ENCODE measurements around the gene HNRNPLL. TPM values are rescaled to one million over a fixed set of nuclear protein-coding genes. Genes with fewer than 3 reads are reported as not detected.

Gene HNRNPLL
- total RNA-seq, 1 donor from 2014 or later = 55.9 TPM

DNA sequence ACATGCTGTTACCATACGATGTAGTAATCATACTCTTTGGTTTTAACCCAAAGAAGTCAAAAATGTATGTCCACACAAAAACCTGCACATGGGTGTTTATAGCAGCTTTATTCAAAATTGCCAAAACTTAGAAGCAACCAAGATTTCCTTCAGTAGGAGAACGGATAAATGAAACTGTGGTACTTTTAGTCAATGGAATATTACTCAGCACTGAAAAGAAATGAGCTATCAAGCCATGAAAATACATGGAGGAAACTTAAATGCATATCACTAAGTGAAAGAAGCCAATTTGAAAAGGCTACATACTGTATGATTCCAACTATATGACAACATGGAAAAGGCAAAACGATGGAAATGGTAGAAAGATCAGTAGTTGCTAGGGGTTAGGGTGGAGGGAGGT, 86.6 kb downstream of the HNRNPLL start:
- peaks cover 9% of the 10 kb centered on the region for H3K4me1 ChIP-seq (ENCODE audit: insufficient read depth, low read length)
- H3K4me3 ChIP-seq (ENCODE audit: insufficient read depth, low read depth, low read length) = no peak overlapping the region
- no peaks in the 10 kb centered on the region for H3K79me2 ChIP-seq (ENCODE audit: insufficient read depth, low read length)
- H3K36me3 ChIP-seq (ENCODE audit: insufficient read depth, low read length) = no peaks in the 10 kb centered on the region
- peaks cover 12% of the 10 kb centered on the region for H3K4me1 Mint-ChIP-seq (ENCODE audit: low read depth, unreplicated experiment)
- DNase-seq (ENCODE audit: low read depth) (no peak), FAIRE-seq (no peak)
- peak overlapping the region; percentile 68 for H3K4me2 ChIP-seq (ENCODE audit: low read length)
- H4K20me1 ChIP-seq (ENCODE audit: insufficient read depth, low read length) = no peaks in the 10 kb centered on the region
- H2AFZ ChIP-seq (ENCODE audit: low read depth, low read length) = peak overlapping the region; percentile 57
- TF ChIP-seq EZH2 (IDR thresholded peaks at IDR 0.05; ENCODE audit: insufficient read depth, low read length) = no peak
- H3K27me3 ChIP-seq (ENCODE audit: insufficient read depth, low read length) = peaks cover 11% of the 10 kb centered on the region
- no peaks in the 10 kb centered on the region for H3K9me3 Mint-ChIP-seq (ENCODE audit: unreplicated experiment)
- no peak overlapping the region for H3K4me3 Mint-ChIP-seq (ENCODE audit: unreplicated experiment)
- H3K27ac Mint-ChIP-seq (ENCODE audit: unreplicated experiment) = no peak overlapping the region
- H3K36me3 Mint-ChIP-seq (ENCODE audit: low read depth, unreplicated experiment) = no peaks in the 10 kb centered on the region
- no peaks in the 10 kb centered on the region for H3K9me3 ChIP-seq (ENCODE audit: insufficient read depth, low read depth, low read length)
- H3K27me3 Mint-ChIP-seq (ENCODE audit: low read depth, unreplicated experiment) = peaks cover 10% of the 10 kb centered on the region
- no peak overlapping the region for H3K27ac ChIP-seq (ENCODE audit: low read depth, low read length)
- no peak overlapping the region for H3K9ac ChIP-seq (ENCODE audit: low read length)

DNA sequence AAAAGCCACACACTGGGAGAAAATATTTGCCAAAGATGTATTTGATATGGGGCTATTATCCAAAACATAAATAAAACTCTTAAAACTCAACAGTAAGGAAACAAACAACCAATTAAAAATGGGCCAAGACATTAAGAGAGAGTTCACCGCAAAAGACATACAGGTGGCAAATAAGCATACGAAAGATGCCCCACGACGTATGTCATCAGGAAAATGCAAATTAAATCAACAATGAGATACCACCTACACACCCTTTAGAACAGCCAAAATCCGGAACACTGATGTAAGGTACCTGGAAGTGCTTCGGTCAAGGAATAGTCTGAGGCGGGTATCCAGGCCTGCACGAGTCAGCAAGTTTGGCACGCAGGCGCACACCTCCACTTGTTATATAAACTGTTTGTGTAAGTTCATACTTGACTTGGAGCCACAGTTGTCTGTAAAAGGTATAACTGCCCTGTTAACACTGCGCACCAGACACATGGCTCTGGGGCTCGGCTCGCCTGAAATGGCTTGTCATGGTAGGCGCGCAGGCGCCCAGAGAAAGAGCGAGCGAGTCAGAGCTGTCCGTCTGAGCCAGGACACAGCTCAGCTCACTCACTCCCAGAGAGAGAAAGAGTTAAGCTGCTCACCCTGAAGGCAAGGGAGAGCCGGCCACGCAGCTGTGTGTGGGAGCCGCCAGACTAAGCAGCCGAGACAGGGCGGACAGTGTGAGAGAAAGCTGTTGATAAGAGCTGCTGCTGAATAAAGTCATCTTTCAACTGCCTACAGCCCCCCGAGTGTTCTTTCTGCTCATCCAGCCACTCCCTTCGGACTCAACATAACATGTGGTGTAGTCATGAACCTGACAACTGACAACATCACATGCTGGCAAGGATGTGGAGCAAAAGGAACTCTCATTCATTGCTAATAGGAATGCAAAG, 87.3 kb downstream of the HNRNPLL start:
- peaks cover 9% of the 10 kb centered on the region for H3K4me1 ChIP-seq (ENCODE audit: insufficient read depth, low read length)
- Mint-ChIP-seq H3K36me3 (ENCODE audit: low read depth, unreplicated experiment) (no peaks in the 10 kb centered on the region), H3K4me3 (ENCODE audit: unreplicated experiment) (peak overlapping the region; percentile 52), H3K4me1 (ENCODE audit: low read depth, unreplicated experiment) (peaks cover 12% of the 10 kb centered on the region), H3K27me3 (ENCODE audit: low read depth, unreplicated experiment) (peaks cover 7% of the 10 kb centered on the region), H3K9me3 (ENCODE audit: unreplicated experiment) (no peaks in the 10 kb centered on the region), H3K27ac (ENCODE audit: unreplicated experiment) (peak overlapping the region; percentile 50)
- peaks cover 11% of the 10 kb centered on the region for H3K27me3 ChIP-seq (ENCODE audit: insufficient read depth, low read length)
- no peak overlapping the region for H3K4me3 ChIP-seq (ENCODE audit: insufficient read depth, low read depth, low read length)
- TF ChIP-seq, protein P1, sequence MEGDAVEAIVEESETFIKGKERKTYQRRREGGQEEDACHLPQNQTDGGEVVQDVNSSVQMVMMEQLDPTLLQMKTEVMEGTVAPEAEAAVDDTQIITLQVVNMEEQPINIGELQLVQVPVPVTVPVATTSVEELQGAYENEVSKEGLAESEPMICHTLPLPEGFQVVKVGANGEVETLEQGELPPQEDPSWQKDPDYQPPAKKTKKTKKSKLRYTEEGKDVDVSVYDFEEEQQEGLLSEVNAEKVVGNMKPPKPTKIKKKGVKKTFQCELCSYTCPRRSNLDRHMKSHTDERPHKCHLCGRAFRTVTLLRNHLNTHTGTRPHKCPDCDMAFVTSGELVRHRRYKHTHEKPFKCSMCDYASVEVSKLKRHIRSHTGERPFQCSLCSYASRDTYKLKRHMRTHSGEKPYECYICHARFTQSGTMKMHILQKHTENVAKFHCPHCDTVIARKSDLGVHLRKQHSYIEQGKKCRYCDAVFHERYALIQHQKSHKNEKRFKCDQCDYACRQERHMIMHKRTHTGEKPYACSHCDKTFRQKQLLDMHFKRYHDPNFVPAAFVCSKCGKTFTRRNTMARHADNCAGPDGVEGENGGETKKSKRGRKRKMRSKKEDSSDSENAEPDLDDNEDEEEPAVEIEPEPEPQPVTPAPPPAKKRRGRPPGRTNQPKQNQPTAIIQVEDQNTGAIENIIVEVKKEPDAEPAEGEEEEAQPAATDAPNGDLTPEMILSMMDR (IDR thresholded peaks at IDR 0.05; ENCODE audit: insufficient read depth, low read depth, low read length) = no peak
- no peak for TF ChIP-seq EZH2 (IDR thresholded peaks at IDR 0.05; ENCODE audit: insufficient read depth, low read length)
- no peaks in the 10 kb centered on the region for H4K20me1 ChIP-seq (ENCODE audit: insufficient read depth, low read length)
- H3K79me2 ChIP-seq (ENCODE audit: insufficient read depth, low read length) = no peaks in the 10 kb centered on the region
- H3K9ac ChIP-seq (ENCODE audit: low read length) = peak overlapping the region; percentile 52
- FAIRE-seq (no peak), DNase-seq (ENCODE audit: low read depth) (peak; percentile 81)
- no peaks in the 10 kb centered on the region for H3K9me3 ChIP-seq (ENCODE audit: insufficient read depth, low read depth, low read length)
- peak overlapping the region; percentile 57 for H2AFZ ChIP-seq (ENCODE audit: low read depth, low read length)
- peak overlapping the region; percentile 68 for H3K4me2 ChIP-seq (ENCODE audit: low read length)
- H3K27ac ChIP-seq (ENCODE audit: low read depth, low read length) = peak overlapping the region; percentile 44
- H3K36me3 ChIP-seq (ENCODE audit: insufficient read depth, low read length) = no peaks in the 10 kb centered on the region

DNA sequence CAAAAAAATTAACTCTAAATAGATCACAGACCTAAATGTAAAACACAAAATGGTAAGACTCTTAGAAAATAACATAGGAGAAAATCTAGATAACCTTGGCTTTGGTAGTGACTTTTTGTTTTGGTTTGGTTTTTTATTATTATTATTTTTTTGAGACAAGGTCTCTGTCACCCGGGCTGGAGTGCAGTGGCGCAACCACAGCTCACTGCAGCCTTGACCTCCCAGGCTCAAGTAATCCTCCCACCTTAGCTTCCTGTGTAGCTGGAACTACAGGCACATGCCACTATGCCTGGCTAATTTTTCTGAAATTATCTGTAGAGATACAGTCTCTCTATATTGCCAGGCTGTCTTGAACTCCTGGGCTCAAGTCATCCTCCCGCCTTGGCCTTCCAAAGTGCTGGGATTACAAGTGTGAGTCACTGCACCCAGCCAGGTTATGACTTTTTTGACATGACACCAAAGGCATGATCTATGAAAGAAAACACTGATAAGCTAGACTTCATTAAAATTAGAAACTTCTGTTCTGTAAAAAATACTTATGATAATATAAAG, 88.0 kb downstream of the HNRNPLL start:
- Histone ChIP-seq H3K36me3 (ENCODE audit: insufficient read depth, low read length) (no peaks in the 10 kb centered on the region), H3K9me3 (ENCODE audit: insufficient read depth, low read depth, low read length) (no peaks in the 10 kb centered on the region), H3K4me2 (ENCODE audit: low read length) (no peak overlapping the region), H3K79me2 (ENCODE audit: insufficient read depth, low read length) (no peaks in the 10 kb centered on the region), H3K27me3 (ENCODE audit: insufficient read depth, low read length) (peaks cover 11% of the 10 kb centered on the region), H3K9ac (ENCODE audit: low read length) (peak overlapping the region; percentile 52), H3K4me3 (ENCODE audit: insufficient read depth, low read depth, low read length) (no peak overlapping the region), H3K27ac (ENCODE audit: low read depth, low read length) (peak overlapping the region; percentile 44), H3K4me1 (ENCODE audit: insufficient read depth, low read length) (peaks cover 10% of the 10 kb centered on the region), H2AFZ (ENCODE audit: low read depth, low read length) (no peak overlapping the region), H4K20me1 (ENCODE audit: insufficient read depth, low read length) (no peaks in the 10 kb centered on the region)
- Mint-ChIP-seq H3K36me3 (ENCODE audit: low read depth, unreplicated experiment) (no peaks in the 10 kb centered on the region), H3K4me3 (ENCODE audit: unreplicated experiment) (no peak overlapping the region), H3K27ac (ENCODE audit: unreplicated experiment) (no peak overlapping the region), H3K27me3 (ENCODE audit: low read depth, unreplicated experiment) (peaks cover 9% of the 10 kb centered on the region), H3K4me1 (ENCODE audit: low read depth, unreplicated experiment) (peaks cover 14% of the 10 kb centered on the region), H3K9me3 (ENCODE audit: unreplicated experiment) (no peaks in the 10 kb centered on the region)
- DNase-seq (ENCODE audit: low read depth) (no peak), FAIRE-seq (no peak)
- TF ChIP-seq, protein P1 (IDR thresholded peaks at IDR 0.05; ENCODE audit: insufficient read depth, low read depth, low read length) = no peak
- no peak for TF ChIP-seq EZH2 (IDR thresholded peaks at IDR 0.05; ENCODE audit: insufficient read depth, low read length)

All from astrocyte (in vitro differentiated cells and primary cell).